22Rv1 (cell line): ENCODE data around the gene STOM.

Experiments
- H3K27ac ChIP-seq: fragments of 450-650 bp; 2 replicates; pipeline ENCODE4 v1.5.1; 2017
- CTCF ChIP-seq: fragments of 450-650 bp; IDR thresholded peaks from 2 replicates; pipeline ENCODE4 v1.5.1; 2017; ENCODE audit warnings: mild to moderate bottlenecking
- ZFX ChIP-seq: fragments of 450-650 bp; IDR thresholded peaks from 2 replicates; pipeline ENCODE4 v1.6.1; 2017; ENCODE audit warnings: antibody characterized with exemption, borderline replicate concordance

STOM gene

GRCh38 chr9:121303456-121304451 is 66.3 kb downstream of the STOM start:
- no peak overlapping the region for H3K27ac ChIP-seq
- TF ChIP-seq ZFX (no peak), CTCF (no peak)

GRCh38 chr9:121302786-121303185 is 67.3 kb downstream of the STOM start:
- no peak overlapping the region for H3K27ac ChIP-seq
- TF ChIP-seq CTCF = no peak
- no peak for TF ChIP-seq ZFX

GRCh38 chr9:121302341-121302740 is 67.7 kb downstream of the STOM start:
- H3K27ac ChIP-seq = no peak overlapping the region
- no peak for TF ChIP-seq ZFX
- no peak for TF ChIP-seq CTCF

GRCh38 chr9:121301881-121302286 is 68.2 kb downstream of the STOM start:
- no peak for TF ChIP-seq ZFX
- TF ChIP-seq CTCF = no peak
- H3K27ac ChIP-seq = no peak overlapping the region

- H3K27ac ChIP-seq = no peak overlapping the region
- TF ChIP-seq ZFX (no peak), CTCF (no peak)
These were observed 69.5 kb downstream of the STOM start for GRCh38 chr9:121300283-121301119.

- no peak for TF ChIP-seq ZFX
- TF ChIP-seq CTCF = no peak
- H3K27ac ChIP-seq = no peak overlapping the region
These were observed 70.4 kb downstream of the STOM start for GRCh38 chr9:121299467-121300282.
